Ovary (tissue), 9 donors: ENCODE data around the gene COMTD1. TPM values are rescaled to one million over a fixed set of nuclear protein-coding genes. Genes with fewer than 3 reads are reported as not detected.

Experiments
- DNase-seq, 5 donors: peaks; one replicate each; pipeline ENCODE4 v3.0.0-alpha.2; 2019 to 2020
- H3K27ac ChIP-seq, 2 donors: fragments of 200-600 bp; one replicate each; pipeline versions ENCODE4 v1.5.1 to v1.8.0; 2019 to 2022
- H3K27me3 ChIP-seq: fragments of 200-600 bp; one replicate; pipeline ENCODE4 v1.8.0; 2022
- H3K36me3 ChIP-seq: fragments of 200-600 bp; sonication (generic); one replicate; pipeline ENCODE4 v1.5.1; 2019
- H3K4me1 ChIP-seq: one replicate; pipeline ENCODE4 v1.8.1; 2013; ENCODE audit warnings: mild to moderate bottlenecking, moderate library complexity; ENCODE audit not compliant: insufficient read depth
- H3K4me3 ChIP-seq: fragments of 200-600 bp; sonication (generic); one replicate; pipeline ENCODE4 v1.5.1; 2017
- H3K9me3 ChIP-seq, 2 donors: fragments of 200-600 bp in 1 of 2; sonication (generic) in 1 of 2; one replicate each; pipeline versions ENCODE4 v1.5.1 to v1.8.1; 2013 to 2019; ENCODE audit warnings: mild to moderate bottlenecking in 1 of 2, moderate library complexity in 1 of 2
- CTCF ChIP-seq, 3 donors: fragments of 450-650 bp in 2 of 3; fragments of 200-600 bp in 1 of 3; IDR thresholded peaks; one replicate each; pipeline versions ENCODE4 v1.5.1 to v1.8.0; 2016 to 2022; ENCODE audit warnings: antibody characterized with exemption in 3 of 3, mild to moderate bottlenecking in 1 of 3
- EP300 ChIP-seq: sonication (generic); formaldehyde crosslinking; IDR thresholded peaks from one replicate; pipeline ENCODE4 v1.6.1; 2017; ENCODE audit warnings: antibody characterized with exemption
- POLR2A ChIP-seq: fragments of 450-650 bp; IDR thresholded peaks from one replicate; pipeline ENCODE4 v1.6.1; 2017; ENCODE audit warnings: antibody characterized with exemption, mild to moderate bottlenecking, moderate library complexity
- WGBS, 3 donors: extraction: QIAGEN DNeasy Blood & Tissue Kit in 1 of 3; methylation state at CpG; one replicate each; pipeline versions ENCODE4 v1.1.5 to v1.1.7; 2013 to 2017; 5-methylcytosine and 5-hydroxymethylcytosine counted together
- intact Hi-C, 4 donors: fragments of 100-400 bp; cut with DNase I; formaldehyde crosslinking; loops; one replicate each; pipeline versions ENCODE4 v1.11.0 to v1.15.1; 2022 to 2023
- polyA plus RNA-seq, 2 donors: library from polyadenylated mRNA; stranded (reverse); fragments of 200-250 nt in 1 of 2; fragments of 350-450 nt in 1 of 2; fragmentation: Illumina TruSeq in 1 of 2; extraction: RNeasy Lipid Tissue Mini Kit (QIAGEN cat#74804) in 1 of 2; gene quantifications; one replicate each; pipeline ENCODE4 v1.2.3, GENCODE V29; 2013 to 2014
- total RNA-seq, 7 donors: library from RNA; depleted of rRNA in 2 of 7; stranded (reverse); fragments of >200 nt in 2 of 7; fragmentation: NEBNext Ultra II Directional in 3 of 7; extraction: Animal tissue kit (Norgen Biotek cat#: 25700) in 3 of 7; gene quantifications; one replicate each; pipeline versions ENCODE4 v1.1.0 to v1.2.4, GENCODE V29; 2016 to 2023
- donor health status: DM: no; HTN: no; CAD: no; lungs with moderate emphysema.
- donor health status: DM: no; HTN: no; CAD: no.
- donor health status: Bipolar disorder and iron deficiency.
- donor health status: DM: yes; HTN: yes; CAD: no.
- donor health status: DM: no; HTN: no; CAD: no.
- donor health status: DM: yes; HTN: yes; CAD: no.

Gene COMTD1
- total and polyA plus RNA-seq, 9 donors: 14.2 to 37.3 (median 18.2) TPM; not detected in 1

- no peak for TF ChIP-seq POLR2A
- TF ChIP-seq EP300: no peak
- no peak for TF ChIP-seq CTCF (IDR thresholded peaks at IDR 0.05)
- H3K9me3 ChIP-seq: no peaks in the 10 kb centered on the region
- H3K4me3 ChIP-seq: no peak overlapping the region
- H3K4me1 ChIP-seq: peaks cover 7% of the 10 kb centered on the region
- no peak overlapping the region for H3K27ac ChIP-seq
- intact Hi-C loops: no loop called here
- no peaks in the 10 kb centered on the region for H3K36me3 ChIP-seq
- H3K27me3 ChIP-seq: no peaks in the 10 kb centered on the region
- no peak for DNase-seq
- 75 to 81% (median 78%) methylated on average over 2 of the region's 2 CpGs for WGBS, 3 donors
Measured at GRCh38 chr10:75281974-75282373, 46.2 kb upstream of the COMTD1 start.

GRCh38 chr10:75280236-75280635 is 44.5 kb upstream of the COMTD1 start:
- TF ChIP-seq POLR2A (no peak), EP300 (no peak), CTCF (IDR thresholded peaks at IDR 0.05) (no peak)
- 60 to 91% (median 70%) methylated on average over 2 of the region's 2 CpGs for WGBS, 3 donors
- Histone ChIP-seq H3K27me3 (no peaks in the 10 kb centered on the region), H3K4me1 (peaks cover 7% of the 10 kb centered on the region), H3K4me3 (no peak overlapping the region), H3K27ac (no peak overlapping the region), H3K36me3 (no peaks in the 10 kb centered on the region), H3K9me3 (no peaks in the 10 kb centered on the region)
- DNase-seq: no peak
- intact Hi-C loops: no loop called here

- no peak for DNase-seq
- H3K4me3 ChIP-seq: no peak overlapping the region
Measured at GRCh38 chr10:75276069-75276872, 40.5 kb upstream of the COMTD1 start.

GRCh38 chr10:75272896-75273295 is 37.1 kb upstream of the COMTD1 start:
- TF ChIP-seq POLR2A: no peak
- no peak for TF ChIP-seq EP300
- TF ChIP-seq CTCF (IDR thresholded peaks at IDR 0.05): no peak
- 33 to 45% (median 38%) methylated on average over 7 of the region's 7 CpGs for WGBS, 3 donors
- no peaks in the 10 kb centered on the region for H3K4me1 ChIP-seq
- H3K9me3 ChIP-seq: no peaks in the 10 kb centered on the region
- no peak overlapping the region for H3K4me3 ChIP-seq
- intact Hi-C loops: no loop called here
- no peaks in the 10 kb centered on the region for H3K36me3 ChIP-seq
- H3K27ac ChIP-seq: no peak overlapping the region
- no peak for DNase-seq
- H3K27me3 ChIP-seq: no peaks in the 10 kb centered on the region

More at GRCh38 chr10:75276069-75276872, 40.5 kb upstream of the COMTD1 start:
- WGBS, 3 donors: 71 to 79% (median 77%) methylated on average over 45 to 46 of the region's 46 CpGs
- intact Hi-C loops: no loop called here
- Histone ChIP-seq H3K4me1 (no peaks in the 10 kb centered on the region), H3K27me3 (no peaks in the 10 kb centered on the region), H3K36me3 (no peaks in the 10 kb centered on the region), H3K27ac (no peak overlapping the region), H3K9me3 (no peaks in the 10 kb centered on the region)
- no peak for TF ChIP-seq POLR2A
- no peak for TF ChIP-seq CTCF (IDR thresholded peaks at IDR 0.05)
- no peak for TF ChIP-seq EP300
